NCI-H526 treated with DMSO at 0.1 percent for 48 hours (cell line): ENCODE results near the gene SLCO4A1.

ENCODE experiments used
- DNase-seq: peaks from one replicate; lab custom pipeline; 2025; lab: John Stamatoyannopoulos, UW

SLCO4A1 gene, protein sequence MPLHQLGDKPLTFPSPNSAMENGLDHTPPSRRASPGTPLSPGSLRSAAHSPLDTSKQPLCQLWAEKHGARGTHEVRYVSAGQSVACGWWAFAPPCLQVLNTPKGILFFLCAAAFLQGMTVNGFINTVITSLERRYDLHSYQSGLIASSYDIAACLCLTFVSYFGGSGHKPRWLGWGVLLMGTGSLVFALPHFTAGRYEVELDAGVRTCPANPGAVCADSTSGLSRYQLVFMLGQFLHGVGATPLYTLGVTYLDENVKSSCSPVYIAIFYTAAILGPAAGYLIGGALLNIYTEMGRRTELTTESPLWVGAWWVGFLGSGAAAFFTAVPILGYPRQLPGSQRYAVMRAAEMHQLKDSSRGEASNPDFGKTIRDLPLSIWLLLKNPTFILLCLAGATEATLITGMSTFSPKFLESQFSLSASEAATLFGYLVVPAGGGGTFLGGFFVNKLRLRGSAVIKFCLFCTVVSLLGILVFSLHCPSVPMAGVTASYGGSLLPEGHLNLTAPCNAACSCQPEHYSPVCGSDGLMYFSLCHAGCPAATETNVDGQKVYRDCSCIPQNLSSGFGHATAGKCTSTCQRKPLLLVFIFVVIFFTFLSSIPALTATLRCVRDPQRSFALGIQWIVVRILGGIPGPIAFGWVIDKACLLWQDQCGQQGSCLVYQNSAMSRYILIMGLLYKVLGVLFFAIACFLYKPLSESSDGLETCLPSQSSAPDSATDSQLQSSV

DNA sequence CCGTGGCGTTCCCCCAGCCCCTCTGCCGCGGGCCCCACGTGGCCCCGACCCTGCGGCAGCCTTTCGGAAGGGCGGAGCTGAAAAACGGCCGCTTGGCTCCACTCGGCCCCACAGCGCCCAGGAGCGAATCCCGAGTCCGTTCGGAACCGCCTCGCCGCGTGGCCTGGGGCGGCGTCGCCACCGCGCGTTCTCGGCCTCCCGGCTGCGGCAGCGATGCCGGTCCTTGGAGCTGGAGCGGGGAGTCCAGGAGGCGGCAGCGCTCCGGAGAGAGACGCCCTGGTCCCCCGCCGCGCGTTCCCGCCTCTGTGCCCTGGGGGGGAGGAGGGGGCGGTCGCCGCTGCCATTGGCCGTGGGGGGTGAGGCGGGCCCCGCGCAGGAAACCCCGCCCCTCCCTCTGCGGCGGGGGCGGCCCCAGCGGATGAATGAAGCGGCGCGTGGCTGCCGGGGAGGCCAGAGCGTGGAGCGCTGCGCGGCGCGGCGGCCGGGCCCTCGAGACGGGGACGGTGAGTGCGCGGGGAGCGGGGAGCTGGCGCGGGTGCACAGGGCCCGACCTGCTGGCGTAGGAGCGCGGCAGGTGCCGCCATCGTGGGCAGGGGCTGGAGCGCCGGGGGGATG, at the start of gene SLCO4A1:
SLCO4A1 (plus strand) TSS at position 453 of the 615 bp plus-strand sequence. CDS start 13,952 bp downstream, outside the sequence.
- DNase-seq = peak; percentile 86

DNA sequence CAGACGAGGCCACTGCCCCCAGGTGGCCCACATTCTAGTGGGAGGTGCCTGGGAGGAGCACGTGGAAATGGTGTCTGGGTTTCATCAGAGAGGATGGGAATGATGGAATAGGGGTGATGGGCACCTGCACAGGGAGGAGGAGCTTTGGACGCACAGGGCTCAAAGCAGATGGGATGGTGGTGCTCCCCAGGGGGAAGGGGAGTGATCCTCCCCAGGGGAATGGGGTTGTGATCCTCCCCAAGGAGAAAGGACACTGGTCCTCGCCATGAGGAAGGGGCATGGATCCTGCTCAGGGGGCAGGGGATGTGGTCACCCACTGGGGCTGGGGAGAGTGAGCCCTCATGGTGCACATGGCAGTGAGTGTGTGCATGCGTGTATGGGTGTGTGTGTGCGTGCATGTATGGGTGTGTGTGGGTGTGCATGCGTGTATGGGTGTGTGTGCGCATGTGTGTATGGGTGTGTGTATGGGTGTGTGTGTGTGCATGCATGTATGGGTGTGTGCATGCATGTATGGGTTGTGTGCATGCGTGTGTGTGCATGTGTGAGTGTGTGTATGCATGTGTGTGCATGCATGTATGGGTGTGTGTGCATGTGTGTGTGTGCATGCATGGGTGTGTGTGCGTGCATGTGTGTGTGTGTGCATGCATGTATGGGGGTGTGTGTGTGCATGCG, 49.7 kb upstream of the SLCO4A1 start:
- DNase-seq = no peak

DNA sequence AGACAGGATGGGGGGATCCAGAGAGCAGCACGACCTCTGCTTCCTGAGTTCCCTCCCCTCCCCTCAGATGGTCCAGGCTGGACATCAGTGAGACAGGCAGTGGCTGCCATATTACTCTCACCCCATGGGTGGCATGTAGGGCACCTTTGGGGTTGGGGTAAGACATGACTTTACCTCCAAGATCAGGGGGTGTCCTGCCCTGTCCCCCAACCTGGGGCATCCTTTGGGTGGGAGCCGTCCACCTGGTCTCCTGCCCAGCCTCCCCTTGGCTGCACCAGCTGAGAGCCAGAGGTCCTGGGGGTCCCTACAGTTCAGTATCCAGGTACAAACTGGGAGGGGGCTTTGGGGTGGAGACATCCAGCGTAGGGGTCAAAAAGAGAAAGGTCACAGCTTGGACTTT, 48.7 kb upstream of the SLCO4A1 start:
- DNase-seq = no peak

DNA sequence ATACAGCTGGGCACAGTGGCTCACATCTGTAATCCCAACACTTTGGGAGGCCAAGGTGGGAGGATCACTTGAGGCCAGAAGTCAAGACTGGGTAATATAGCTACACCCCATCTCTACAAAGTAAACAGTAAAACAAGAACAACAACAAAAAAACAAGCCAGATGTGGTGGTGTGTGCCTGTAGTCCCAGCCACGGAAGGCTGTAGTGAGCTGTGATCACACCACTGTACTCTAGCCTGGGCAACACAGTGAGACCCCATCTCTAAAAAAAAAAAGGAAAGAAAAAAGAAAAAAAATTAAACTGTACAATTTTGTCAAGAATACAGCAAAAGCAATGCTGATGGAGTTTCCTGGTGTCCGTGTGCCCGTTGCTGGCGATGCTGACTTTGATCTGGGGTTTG, 47.2 kb upstream of the SLCO4A1 start:
- DNase-seq = no peak

DNA sequence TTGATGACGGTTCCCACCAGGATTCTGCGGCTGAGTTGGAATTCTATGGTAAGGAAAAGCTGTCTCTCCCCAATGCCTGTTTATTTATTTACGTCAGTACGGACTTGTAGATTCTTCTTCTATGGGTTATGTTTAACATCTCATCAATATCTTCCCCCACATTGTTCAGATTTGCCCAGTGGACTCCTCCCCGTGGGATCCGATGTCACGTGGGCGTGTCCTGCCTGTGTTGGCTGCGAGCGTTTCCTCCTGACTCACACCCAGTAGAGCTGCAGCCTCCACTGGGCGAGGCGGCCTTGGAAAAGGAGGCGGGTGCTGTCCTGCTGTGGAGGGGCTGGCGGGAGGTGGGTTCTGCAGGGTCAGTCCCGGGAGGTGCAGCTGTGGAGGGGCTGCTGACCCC, 46.8 kb upstream of the SLCO4A1 start:
- no peak for DNase-seq

DNA sequence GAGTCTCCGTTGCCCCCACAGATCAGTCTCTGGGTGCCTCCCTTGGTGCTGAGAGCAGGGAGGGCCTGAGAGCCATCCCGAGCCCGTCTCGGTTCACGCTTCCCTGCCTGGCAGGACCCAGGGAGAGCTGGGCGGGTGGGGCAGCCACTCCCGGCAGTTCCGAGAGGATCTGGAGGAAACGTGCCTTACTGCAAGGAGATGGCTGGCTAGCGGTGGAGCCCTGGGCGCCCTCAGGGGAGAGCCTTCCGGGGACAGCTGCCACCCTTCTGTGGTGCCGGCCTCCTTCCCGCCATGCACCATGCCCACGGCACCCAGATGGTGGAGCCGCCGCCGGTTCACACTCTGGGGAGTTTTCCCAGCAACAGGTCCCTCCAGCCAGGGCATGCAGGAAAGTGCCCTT, 45.8 kb upstream of the SLCO4A1 start:
- no peak for DNase-seq

DNA sequence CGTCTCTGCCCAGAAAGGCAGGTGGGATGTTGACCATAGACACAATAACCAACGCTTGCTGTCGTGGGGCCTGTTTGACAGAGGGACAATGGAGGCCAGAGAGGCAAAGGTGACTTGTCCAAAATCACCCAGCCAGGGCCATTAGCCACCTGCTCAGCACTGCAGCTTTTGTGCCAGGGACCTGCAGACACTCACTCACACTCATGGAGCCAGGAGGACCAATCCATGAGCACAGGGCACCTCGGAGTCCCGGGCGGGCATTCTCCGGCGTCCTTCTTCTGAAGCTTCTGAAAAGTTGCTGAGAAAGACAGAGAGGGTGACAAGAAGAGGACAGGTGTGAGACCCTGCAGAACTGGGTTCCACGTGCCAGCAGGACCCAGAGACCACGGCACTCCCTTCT, 45.4 kb upstream of the SLCO4A1 start:
- DNase-seq = no peak

DNA sequence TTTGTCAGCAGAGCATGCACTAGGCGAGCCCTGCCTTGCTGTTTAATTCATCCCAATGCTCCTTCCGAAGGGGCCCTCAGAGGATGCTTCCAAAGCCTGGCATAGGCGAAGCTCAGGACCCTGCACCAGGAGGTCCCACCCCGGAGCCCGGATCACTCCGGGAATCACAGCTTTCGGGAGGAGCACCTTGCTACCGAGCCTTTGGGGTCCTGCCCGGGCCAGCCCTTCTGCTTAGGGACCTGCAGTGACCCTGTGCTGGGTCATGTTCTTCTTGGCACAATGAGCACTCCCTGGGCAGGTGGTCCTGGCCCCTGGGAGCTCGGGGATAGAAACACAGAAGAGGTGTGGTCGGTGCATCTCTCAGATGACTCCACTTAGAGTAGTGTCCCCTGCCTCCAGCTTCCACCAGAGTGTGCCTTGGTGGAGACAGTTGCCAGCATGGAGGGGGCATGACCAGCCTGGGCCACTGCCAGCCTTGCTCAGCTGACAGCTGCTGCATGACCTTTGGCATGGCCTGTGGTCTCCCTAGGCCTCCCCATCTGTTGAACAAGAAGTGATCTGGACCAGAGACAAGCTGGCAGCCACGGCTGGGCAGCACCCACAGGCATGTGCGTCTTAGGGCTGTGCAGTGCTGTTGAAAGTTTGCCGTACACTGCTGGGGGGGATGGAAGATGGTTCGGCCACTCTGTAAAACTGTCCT, 44.7 kb upstream of the SLCO4A1 start:
- no peak for DNase-seq

DNA sequence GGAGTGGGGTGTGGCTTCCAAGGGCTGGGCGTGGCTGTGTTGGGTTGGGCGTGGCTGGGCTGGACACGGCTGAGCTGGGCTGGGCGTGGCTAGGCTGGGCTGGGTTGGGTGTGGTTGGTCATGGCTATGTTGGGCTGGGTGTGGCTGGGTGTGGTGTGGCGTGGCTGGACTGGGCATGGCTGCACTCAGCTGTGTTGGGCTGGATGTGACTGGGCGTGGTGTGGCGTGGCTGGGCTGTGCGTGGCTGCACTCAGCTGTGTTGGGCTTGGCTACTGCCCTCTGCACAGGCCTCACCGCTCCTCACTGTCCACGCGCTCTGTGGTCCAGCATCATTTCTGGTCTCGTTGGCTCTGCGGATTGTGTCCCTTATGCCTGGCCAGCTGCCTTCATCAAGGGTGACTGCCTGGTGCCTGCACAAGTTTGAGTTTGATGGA, 43.5 kb upstream of the SLCO4A1 start:
- DNase-seq = no peak

DNA sequence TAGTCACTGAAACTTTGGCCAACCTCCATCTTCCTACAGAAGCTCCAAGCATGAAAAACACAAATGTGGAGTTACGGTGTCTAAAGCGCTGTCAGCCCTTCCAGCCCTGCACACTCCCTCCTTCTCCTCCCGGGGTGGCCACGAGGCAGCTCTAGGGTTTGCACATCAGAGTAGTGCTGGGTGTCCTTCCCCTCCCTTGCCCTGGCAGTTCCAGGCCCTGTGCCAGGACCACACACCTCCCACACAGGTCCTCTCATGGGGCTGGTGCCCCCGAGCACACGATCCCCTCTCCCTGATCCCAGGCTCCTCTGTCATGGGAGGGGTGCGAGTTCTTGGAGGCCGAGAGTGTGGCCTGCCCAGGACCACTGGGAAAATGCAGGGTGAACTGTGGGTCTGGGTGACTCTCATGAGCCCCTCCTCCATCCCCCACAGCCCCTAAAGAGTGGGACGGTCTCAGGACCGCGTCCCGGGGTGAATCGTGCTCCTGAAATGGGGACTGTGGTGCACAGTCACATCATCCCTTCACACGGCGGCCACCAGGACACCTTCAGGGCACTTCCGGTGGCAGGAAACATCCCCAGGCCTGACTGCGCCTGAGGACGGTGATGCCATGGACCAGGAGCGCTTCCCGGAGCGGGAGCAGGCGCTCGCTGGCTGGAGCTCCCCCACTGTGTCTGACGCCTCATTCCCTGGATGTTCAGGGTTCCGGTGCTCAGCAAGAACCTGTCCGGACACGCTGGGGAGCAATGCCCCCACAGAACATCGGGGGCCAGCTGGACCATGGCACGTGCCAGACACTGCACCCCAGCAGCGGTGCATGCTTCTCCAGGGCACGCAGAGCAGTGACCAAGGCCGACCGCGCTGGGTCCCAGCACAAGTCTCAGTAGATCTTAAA, 42.8 kb upstream of the SLCO4A1 start:
- DNase-seq = no peak

DNA sequence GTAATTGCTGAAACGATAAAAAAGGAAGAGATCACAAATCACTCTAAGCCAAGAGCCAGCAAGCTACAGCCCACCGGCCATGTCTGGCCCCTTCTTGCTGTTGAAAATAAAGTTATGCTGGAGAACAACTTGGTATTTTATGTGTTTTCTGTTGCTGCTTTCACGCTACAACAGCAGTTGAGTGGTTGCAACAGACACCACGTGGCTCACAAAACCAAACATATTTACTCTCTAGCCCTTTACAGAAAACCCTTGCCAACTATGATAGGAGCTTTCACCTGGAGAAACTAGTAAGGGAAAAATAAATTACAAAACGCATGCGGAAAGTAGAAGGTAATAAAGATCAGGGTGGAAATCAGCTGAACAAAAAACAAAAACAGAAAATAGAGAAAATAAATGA, 41.1 kb upstream of the SLCO4A1 start:
- DNase-seq = no peak

DNA sequence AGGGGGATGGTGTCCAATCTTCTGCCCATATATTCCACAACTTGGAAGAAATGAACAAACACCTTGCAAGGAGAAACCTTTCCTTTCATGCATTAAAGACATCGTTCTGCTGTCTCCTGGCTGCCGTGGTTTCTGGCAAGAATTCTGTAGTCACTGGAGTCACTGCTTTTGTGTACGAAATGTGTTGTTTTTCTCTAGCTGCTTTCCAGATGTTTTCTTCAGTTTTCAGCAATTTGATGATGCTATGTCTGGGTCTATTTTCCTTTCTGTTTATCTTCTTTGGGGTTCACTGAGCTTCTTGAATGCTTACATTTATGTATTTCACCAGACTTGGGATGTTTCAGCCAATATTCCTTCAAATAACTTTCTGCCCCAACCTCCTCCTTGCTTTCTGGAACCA, 40.6 kb upstream of the SLCO4A1 start:
- no peak for DNase-seq

DNA sequence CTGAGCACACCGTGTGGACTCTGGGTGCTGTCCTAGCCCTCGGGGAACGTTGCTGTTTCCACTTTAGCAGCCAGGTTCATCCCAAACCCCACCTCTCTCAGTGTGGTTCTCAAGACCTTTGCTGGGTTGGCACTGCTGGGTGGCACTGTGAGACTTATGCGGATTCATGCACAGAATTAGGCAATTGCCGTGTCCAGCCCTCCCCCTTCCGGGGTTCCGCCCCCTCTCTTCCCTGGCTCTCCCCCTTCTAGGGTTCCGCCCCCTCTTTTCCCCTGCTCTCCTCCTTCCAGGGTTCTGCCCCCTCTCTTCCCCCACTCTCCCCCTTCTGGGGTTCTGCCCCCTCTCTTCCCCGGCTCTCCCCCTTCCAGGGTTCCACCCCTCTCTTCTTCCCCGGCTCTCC, 39.8 kb upstream of the SLCO4A1 start:
- no peak for DNase-seq

DNA sequence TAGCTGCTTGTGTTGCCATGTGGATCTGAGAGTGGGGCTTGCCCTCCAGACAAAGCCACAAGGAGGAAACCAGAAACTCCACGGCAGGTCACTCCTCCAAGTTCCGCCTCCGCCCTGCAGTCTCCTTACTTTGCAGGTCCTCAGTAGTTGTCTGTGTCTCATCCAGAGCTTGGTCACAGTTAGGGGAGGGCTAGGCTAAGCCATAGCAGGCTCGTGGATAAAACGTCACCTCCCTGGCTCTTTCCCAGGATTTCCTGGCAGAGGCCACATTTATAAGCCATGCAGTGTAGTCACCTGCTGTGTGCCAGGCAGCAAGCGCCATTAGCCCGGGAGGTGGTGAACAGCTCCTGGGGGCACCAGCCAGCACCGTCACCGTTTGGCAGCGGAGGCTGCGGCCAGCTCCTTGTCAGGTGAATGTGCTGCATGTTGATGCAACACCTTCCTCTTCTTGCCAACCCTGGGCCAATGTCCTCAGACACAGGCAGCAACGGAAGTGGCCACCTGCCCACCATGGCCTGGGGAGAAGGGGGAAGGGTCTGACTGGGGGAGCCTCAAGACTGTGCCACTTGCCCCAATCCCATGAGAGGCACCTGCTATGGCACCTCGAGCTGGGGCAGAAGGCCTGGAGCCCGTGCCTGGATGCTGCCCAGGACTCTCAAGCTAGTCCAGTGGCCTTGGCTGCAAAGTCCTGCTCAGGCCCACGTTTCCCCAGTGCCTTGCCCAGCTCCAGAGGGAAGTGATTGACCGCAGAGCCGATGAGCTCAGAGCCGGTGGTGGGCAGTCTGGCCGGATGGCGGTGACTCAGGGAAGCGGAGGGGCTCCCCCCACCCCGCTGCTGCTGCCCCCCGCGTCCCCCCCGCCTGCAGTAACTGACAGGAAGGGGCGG, 39.0 kb upstream of the SLCO4A1 start:
- DNase-seq = no peak

DNA sequence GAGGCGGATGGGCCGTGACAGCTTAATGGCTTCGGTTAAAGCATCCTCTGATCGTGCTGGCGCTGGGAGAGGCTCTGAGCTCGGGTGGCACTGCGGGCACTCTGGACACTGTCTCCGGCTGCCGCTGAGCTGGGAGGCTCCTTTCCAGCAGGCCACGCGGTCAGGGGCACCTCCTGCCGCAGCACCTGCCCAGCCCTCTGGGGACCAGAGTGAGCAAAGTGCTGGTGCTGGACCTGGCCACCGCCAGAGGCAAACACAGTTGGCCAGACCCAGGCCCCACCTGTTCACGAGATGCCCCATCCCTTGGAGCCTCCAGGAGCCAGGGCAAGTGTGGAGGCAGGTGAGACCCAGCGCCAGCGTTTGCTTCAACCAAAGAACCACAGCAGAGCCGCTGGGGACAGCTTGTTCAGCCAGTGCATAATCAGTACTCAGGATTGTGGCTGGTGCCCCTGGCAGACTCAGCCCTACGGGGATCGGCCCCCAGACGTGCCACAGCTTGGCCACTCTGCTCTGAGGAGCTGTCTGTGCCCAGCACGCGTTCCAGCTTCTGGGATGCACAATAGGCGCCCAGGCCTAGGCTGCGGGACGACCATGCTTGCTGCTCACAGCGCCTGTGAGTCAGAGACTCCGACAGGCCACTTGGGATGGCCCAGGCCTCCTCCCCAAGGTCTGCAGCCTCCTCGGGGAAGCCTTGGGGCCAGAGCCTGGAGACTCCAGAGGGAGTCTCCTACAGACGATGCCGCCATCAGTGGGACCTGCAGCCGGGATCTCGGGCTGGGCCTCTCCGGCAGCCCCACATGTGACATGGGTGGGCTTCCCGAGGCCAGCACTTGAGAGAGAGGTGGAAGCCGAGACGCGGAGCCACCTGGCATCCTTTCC, 38.2 kb upstream of the SLCO4A1 start:
- no peak for DNase-seq

DNA sequence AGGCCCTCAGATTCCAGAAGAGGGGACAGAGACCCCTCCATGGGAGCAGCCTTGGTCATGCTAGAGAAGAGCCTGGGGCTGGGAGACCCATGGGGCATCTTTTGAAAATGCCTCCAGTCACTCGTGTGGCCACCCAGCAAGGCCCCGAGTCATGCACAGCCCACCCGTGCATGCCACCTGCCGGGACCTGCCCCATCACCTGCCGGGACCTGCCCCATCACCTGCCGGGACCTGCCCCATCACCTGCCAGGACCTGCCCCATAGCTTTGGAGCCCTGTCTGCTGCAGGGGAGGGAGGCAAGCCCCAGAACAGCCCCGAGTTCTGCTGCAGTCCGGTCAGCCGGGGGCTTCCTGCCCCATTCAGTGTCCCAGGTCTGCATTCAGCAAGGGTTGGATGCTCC, 37.5 kb upstream of the SLCO4A1 start:
- no peak for DNase-seq

DNA sequence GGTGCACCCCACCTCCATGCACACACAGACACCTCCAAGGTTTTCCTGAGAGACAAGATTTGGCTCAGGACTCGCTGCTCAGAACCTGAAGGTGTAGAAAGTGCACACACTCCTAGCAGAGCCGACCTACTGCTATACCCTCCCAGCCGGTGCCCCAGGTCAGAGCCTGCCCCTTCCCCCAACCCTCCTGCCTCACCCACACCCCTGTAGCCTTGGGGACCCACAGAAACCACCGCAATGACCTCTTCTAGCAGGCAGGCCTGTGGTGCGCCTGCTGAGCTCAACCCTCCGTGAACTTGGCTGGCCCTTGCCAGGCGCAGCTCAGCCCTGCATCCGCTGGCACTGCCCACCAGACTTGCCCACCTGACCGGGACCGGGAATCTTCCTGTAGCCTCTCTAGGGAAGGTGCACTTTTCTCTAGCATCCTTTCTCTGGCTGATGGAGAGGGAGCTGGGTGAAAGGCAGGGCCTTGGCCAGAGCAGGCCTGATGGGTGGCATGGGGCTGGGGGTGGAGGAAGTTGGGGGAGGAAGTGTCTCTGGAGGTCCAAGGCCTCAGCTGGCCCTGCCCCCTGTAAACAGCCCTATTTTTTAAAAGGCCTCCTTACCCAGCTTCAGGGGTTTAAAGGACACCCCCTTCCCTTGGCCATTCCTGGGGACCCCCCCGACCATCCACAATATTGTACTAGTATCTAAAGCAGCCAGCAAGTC, 36.9 kb upstream of the SLCO4A1 start:
- DNase-seq = no peak

DNA sequence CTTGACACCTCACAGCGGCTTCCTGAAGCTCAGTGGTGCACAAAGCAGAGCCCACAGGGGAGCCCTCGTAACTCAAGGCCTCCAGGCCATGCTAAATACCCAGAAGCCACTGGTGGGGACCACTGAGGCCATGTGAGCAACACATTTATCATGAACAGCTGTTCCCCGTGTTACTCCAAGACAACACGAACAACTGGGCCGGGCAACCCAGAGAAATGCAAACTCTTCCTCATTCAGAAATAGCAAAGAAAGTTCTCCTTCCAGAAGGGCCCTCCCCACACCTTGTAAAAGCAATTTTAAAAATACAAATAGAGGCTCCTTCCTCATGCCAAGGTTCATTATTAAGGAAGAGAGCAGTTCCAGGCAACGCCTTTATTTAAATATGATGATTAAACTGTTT, 36.3 kb upstream of the SLCO4A1 start:
- no peak for DNase-seq
